GM18951 (cell line): ENCODE results near the gene PDZD4.
"Not testable (repeated sequence)": the region's sequence is repeated elsewhere in the genome, so short reads cannot be mapped to it uniquely, and the experiment has no call there.

Source experiments
- POLR2A ChIP-seq: IDR thresholded peaks from 4 replicates; pipeline ENCODE4 v1.6.1; 2011; ENCODE audit warnings: mild to moderate bottlenecking; ENCODE audit not compliant: insufficient read length, insufficient read depth; ENCODE audit errors: extremely low read depth
- in situ Hi-C: fragments of 300-500 bp; cut with MboI; formaldehyde crosslinking; loops from one replicate; pipeline ENCODE4 v1.12.0; 2022; ENCODE audit warnings: low sequenced_read_pairs, mixed read lengths, inconsistent platforms; ENCODE audit not compliant: unreplicated experiment

PDZD4 gene

DNA sequence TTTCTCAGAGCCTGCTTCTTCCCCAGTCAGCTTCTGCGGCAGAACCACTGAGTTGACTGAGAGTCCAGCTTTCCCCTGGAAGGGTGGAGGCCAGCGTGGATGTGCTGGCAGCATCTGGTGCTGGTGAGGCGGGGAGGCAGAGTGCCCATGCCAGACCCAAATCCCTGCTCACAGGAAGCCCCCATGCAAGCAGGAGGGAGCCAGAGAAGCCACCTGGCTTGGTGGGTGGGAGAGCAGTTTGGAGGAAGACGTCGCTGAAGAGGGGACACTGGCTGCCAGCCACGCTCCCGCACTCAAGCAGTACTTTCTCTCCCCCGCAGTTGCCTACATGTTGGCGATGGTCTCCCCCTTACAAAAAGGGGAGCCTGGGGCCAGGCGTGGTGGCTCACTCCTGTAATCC, 6.0 kb downstream of the PDZD4 start:
- no peak for TF ChIP-seq POLR2A
- in situ Hi-C loops = no loop called here

DNA sequence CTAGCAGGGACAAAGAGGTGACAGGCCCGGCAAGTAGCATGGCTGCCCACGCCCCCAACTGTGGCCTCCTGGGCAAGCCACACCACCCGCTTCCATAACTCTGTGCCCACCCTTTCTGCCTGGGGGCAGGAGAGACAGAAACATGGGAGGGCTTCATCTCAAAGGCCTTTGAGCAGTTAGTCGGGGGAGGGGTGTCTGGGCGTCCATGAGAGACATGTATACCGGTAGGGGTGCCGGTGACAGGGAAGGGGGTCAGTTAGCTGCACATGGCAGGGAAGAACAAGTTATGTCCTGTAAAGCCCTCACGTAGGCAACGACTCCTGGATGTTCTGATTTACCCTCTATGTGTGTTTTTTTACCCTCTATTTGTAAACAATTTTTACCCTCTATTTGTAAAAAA, 9.3 kb downstream of the PDZD4 start:
- in situ Hi-C loops = no loop called here
- TF ChIP-seq POLR2A = no peak

DNA sequence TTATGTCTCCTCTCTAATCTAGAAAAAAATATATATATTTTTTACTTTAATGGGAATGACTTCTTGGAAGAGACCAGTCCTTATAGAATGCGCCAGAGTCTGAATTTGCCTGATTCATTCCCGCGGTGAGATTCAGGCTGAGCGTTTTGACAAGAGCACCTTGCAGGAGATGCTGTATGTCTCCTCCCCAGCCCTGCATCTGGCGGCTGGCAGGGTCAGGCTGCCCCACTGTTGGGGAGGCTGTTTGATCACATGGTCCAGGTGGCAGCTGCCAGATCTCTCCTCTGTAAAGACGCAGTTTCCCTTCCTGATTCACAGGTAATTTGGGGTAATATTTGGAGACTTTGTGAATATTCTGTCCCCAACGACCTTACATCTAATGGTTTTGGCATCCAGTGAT, 9.7 kb downstream of the PDZD4 start:
- TF ChIP-seq POLR2A = no peak

DNA sequence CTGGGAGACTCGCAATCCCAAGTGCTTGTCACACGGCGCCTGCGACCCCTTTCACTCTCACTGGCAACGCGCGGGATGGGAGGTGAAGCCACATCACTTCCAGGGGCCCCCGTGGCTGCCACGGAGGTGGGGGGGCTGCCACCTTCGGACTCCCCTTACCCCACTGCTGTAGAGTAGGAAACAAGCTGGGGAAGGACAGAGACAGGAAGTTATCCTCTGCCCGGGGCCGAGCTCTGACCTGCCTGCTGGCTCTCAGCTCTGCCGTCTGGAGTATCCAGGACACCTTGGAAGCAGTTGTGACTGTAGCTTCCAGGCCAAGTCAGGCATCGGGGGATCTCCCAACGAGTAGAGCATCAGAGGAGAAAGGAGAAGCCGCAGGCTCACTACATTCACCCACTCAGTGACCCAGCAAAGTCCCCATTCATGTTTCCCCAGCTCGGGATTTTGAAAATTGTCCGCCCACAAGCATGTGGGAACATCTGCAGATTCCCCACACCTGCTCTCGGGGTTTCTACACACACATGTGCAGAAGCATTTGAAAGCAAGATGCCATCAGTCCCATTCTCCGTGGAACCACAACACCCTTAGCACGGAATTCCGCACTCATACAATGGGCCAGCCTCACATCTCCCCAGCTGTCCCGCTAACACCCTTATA, 10.8 kb downstream of the PDZD4 start:
- TF ChIP-seq POLR2A = no peak
- in situ Hi-C loops = no loop called here

More for the DNA sequence above, 9.7 kb downstream of the PDZD4 start:
- in situ Hi-C loops = no loop called here

DNA sequence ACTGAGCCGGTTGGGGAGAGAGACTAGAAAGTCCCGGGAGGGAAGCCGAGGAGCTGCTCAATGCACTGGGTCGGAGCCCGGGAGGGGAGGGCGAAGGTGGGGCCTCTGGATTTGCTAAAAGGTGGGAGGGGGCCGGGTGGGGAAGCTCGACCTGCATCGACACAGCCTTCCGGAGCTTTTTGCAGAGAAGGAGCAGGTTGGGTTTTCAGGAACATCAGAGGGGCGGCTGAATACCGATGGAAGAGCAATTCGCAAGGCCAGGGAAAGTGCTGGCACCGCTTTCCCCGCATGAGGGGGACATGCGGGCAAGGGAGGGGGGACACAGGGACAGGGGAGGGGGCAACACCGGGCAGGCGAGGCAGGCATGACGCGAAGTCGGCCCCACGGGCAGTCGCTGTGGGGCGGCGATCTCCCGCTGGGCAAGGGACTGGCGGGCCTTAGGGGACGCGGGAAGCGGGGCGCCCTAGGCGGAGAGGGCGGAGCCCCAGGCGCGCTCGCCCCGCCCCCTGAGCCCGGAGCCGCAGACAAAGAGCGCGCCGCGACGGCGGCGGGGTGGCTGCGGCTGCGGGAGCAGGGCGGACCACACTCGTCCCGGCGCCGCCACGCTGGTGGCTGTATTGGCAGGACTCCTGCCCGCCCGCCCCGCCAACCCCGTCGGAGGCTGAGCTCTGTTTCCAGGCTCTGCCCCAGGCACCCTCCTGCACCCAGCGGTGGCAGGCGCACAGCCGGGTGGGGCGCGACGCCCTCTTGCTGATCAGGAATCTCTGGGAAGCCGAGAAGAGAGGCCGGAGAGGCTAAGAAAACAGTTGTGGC, 11.6 kb downstream of the PDZD4 start:
- in situ Hi-C loops = no loop called here
- no peak for TF ChIP-seq POLR2A

DNA sequence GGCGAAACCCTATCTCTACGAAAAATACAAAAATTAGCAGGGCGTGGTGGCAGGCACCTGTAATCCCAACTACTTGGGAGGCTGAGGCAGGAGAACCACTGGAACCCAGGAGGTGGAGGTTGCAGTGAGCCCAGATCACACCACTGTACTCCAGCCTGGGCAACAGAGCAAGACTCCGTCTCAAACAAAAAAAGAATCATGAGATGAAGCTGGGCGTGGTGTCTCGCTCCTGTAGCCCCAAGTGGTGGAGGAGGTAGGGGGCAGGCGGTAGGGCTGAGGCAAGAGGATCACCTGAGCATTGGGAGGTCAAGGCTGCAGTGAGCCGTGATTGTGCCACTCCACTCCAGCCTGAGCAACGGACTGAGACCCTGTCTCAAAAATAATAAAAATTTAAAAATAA, 12.3 kb downstream of the PDZD4 start:
- in situ Hi-C loops = not testable (repeated sequence)

DNA sequence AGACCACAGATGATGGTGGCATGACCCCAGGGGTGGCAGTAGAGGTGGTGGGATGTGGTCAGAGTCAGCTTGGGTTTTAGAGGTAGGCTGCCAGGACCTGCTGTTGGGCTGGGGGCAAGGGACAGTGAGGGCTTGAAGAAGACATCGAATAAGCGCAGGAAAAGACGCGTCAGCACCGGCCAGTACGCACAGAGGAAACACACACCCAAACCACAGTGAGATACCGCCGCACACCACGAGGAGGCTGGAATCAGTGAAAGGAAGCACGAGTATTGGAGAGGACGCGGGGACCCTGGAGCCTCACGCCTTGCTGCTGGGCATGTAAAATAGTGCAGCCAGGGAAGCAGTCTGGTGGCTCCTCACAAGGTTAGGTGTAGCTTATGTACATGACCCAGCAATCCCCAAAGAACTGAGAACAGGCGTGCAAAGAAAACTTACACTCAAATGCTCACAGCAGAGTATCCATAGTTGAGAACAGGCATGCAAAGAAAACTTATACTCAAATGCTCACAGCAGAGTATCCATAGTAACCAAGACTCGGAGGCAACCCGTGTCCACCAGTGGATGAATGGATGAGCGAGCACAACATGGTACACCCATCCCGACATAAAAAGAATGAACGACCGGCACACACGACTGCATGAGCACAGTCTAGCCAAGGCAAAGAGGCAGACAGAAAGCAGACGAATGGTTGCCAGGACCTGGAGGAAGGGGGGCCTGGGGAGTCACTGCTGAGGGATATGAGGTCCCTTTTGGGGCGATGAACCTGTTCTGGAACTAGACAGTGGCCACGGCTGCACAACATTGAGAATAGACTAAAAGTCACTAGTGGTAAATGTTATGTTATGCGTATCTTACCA, 13.3 kb downstream of the PDZD4 start:
- in situ Hi-C loops = no loop called here

DNA sequence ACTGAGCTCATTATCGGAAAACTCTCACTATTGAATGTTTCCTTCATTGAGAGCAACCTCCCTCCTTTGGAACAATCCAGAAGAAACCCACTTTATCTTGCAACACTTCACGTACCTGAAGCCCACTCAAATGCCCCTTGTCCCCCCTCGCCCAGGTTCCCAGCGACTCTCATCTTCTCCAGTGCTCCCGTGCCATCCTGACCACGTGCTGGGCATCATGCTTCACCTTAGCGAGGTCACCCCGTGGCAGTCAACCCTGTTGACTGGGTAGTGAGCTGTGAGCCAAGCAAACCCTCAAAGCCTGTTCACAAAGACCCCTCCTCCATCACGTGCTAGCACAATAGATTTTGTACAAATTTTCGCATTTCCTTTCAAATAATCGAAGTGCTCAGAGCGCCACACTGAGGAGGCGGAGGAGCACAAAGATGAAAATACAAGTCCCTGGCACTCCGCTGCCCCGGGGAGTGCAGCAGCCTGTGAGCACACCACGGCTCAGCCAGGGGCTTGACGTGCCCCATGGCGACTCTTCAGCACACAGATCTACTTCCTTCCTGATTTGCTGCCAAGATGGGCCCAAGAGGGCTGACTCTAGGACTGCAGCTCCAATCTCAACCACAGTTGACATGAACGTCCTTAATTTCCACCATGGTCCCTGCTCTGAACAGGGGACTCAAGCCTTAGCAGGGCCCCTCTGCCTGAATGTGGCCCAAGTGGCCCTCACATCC, 15.6 kb downstream of the PDZD4 start:
- no peak for TF ChIP-seq POLR2A
- in situ Hi-C loops = no loop called here

More for the DNA sequence above, 13.3 kb downstream of the PDZD4 start:
- no peak for TF ChIP-seq POLR2A

DNA sequence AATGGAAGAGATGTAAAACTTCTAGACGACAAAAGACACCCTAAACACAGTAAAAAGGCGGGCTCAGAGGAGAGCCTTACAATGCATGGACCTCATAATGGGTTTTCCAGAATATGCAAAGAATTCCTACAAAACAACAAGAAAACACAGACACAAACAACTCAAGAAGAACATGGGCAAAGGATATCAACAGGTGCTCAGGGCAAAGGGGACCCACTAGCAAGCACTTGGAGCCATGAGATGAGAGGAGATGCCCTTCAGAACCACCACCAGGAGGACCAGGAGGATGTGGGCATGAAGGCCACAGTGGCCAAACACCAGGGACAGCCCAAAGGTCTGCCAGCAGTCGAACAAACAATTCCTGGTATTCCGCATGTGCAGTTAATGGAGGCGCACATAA, 17.2 kb downstream of the PDZD4 start:
- in situ Hi-C loops = no loop called here
- no peak for TF ChIP-seq POLR2A

DNA sequence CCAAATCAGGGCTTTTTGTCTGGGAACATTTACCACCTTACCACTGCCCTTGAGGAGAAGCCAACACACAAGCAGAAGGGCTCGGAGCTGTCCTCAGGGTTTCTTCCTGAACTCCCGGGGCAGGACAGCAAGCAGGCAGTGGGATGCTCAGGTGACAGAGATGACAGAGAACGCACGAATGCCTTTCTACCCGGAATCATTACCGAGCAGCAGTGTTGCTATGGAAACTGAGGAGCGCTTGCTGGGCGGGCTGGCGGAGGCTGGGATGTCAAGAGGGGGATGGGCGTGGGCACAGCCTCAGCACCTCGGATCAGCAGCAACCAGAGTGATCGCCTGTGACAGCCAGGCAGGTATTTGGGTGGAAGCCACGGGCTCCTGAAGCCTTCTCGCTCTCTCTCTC, 18.1 kb downstream of the PDZD4 start:
- TF ChIP-seq POLR2A = no peak
- in situ Hi-C loops = no loop called here

DNA sequence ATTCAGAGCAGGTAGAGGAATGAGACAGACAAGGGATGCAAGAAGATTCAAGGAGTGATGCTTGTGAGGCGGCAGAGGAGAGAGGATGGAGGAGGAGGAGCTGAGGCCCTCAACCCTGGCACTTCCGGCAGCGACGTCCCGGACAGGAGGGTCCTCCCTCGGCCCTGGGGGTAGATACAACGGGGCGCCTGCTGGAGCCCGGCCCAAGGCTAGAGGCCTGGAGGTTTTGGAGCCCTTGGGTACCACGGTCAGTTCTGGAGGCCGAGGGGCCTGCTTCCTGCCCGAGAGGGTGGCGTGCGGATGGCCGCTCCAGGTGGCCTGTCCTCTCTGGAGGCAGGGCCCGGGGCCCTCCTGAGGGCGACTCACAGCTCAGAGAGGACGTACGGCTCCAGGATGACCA, 22.4 kb downstream of the PDZD4 start:
- no peak for TF ChIP-seq POLR2A
- in situ Hi-C loops = no loop called here

DNA sequence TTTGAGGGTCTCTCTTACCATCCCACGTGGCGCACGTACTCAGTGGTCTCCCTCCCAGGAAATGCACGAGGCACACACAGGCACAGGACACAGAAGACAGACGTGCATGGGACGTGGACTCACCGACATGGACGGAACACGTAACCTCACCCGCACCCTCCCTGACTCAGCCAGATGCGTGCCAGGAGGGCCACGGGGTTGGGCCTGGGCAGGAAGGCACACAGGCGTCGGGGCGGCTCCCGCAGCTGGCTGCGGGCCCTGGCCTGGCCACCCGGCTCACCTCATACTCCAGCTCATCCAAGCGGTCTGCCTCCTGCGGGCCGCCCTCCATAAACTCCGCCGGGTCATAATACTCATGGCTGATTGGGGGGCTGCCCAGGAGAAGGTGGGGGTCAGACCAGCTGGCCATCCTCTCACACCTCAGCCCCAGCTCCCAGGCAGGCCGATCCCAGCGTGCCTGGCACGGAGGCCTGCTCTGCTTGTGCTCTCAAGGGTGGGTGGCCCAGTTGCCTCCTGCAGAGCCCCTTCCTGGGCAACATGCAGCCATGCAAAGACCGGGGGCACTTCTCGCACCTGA, 23.3 kb downstream of the PDZD4 start:
- no peak for TF ChIP-seq POLR2A
- in situ Hi-C loops = no loop called here

DNA sequence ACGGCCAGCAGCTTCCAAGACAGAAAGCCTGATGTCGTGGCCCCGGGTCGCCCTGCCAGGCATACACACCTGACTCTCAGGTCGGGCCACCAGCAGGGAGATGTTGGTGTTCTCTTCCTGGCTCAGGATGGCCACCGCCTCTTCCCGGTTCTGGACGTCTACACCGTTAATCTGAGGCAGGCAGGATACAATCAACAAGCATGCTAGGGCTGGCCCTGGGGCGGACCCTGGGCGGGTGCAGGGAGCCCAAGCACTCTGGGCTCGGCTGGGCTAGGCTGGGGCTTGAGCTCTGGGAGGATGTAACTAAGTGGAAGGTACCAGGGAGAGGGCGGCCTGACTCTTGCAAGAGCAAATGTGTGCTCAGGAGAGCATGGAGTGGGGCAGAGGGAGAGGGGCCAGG, 24.9 kb downstream of the PDZD4 start:
- in situ Hi-C loops = no loop called here

More for the DNA sequence above, 24.9 kb downstream of the PDZD4 start:
- TF ChIP-seq POLR2A = no peak
